GM19324 (cell line): ENCODE data around the gene ZNF793.

Experiments
- ATAC-seq: cut with Tn5 transposase; IDR thresholded peaks from one replicate; pipeline ENCODE4 v1.9.1; 2021; ENCODE audit warnings: mild to moderate bottlenecking, moderate library complexity; ENCODE audit not compliant: unreplicated experiment, low FRiP score

Gene ZNF793

GRCh38 chr19:37506387-37507166 is at the start of gene ZNF793:
ZNF793 (plus strand) TSS chr19:37506939; CDS start chr19:37523440, 16,501 bp downstream.
- no peak for ATAC-seq

DNA sequence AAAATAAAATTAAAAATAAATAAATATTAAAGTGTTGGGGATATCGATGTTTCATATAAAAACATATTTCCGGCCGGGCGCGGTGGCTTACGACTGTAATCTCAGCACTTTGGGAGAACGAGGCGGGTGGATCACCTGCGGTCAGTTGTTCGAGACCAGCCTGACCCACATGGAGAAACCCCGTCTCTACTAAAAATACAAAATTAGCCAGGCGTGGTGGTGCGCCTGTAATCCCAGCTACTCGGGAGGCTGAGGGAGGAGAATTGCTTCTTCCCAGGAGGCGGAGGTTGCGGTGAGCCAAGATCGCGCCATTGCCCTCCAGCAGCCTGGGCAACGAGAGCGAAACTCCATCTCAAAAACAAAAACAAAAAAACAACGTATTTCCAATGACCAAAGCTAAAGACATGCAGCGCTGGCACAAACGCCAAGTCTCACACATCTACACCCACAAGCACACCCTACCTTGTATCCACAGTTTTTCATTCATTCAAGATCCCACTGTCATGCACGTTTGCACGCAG is 40.4 kb upstream of the ZNF793 start:
- no peak for ATAC-seq

- peak; percentile 67 for ATAC-seq
Observed at GRCh38 chr19:37466798-37467607, 39.7 kb upstream of the ZNF793 start, which contains the start of gene ZNF569. ZNF569 (minus strand) TSS chr19:37467444; CDS start chr19:37444921, 22,523 bp downstream.

- no peak for ATAC-seq
Observed at GRCh38 chr19:37467608-37468090, 39.1 kb upstream of the ZNF793 start.

DNA sequence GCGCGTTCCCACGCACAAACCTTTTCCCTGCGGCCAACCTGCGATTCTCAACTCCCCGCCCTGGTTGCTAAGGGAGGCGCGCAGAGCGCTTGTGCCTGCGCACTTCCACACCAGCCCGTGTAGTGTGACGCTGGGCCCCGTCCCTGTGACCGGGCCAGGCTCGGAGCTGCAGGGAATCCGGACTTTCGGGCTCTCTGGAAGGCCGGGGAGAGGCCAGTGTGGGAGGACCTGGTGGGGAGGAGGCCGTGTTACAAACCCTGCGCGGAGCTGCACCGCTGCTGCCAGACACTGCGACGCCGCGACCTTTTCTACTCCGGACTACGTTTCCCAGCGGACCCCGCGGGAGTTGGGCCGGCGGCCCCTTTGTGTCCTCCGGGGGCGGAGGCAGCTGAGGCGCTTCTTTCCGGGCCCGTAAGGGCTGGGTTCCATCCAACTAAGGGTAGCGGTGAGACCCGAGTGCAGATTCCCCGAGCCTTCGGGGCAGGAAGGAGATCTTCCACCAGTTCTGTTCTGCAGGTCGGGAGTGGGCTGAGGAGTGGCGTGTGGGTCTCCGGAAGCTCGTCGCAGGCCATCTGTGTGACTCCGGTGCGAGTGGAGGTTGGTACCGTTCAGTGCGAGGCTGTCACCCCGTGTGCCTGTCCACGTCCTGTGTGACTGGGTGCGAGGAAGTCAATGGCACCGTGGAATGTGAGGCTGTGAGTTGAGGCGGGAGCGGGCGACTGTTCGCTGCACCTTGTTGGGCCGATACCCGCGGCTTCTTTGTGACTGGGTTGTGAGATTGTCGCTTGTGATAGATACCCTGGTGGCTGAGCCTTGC is 37.6 kb upstream of the ZNF793 start, which contains the start of gene ZNF570:
TSS of gene ZNF570 (plus strand) at position 396 of the 817 bp plus-strand sequence. CDS start 999 bp downstream, outside the sequence.
- ATAC-seq = peak; percentile 68

DNA sequence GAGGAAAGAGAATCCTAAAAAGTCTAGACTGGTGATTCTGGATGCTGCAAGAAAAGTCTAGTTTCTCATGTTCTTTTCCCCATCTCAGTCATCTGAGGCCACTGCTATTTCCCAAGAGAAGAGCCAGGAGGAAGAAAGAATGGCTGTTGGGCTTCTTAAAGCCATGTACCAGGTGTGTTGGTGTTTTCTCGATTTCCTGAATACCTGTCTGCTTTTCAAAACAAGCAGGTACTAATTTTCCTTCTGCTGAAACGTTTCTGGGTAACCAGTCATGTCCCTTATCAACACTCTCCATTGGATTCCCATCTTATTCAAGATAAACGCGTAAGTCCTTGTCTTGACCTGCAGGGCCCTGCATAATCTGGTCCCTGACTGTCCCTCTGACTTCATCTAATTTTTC is 36.5 kb upstream of the ZNF793 start:
- no peak for ATAC-seq

- no peak for ATAC-seq
Observed at GRCh38 chr19:37472165-37472564, 34.6 kb upstream of the ZNF793 start.

GRCh38 chr19:37484406-37485168 is 22.2 kb upstream of the ZNF793 start:
- no peak for ATAC-seq

DNA sequence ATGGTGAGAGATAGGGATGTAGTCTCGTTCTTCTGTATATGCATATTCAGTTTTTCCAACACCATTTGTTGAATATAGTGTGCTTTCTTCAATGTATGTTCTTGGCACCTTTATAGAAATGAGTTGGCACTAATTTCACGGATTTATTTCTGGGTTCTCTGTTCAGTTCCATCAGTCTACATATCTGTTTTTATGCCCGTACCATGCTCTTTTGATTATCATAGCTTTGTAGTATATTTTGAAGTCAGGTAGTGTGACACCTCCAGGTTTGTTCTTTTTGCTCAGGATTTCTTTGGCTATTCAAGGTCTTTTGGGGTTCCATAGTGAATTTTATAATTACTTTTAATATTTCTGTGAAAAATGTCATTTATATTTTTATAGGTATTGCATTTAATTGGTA is 14.5 kb upstream of the ZNF793 start:
- ATAC-seq = no peak

DNA sequence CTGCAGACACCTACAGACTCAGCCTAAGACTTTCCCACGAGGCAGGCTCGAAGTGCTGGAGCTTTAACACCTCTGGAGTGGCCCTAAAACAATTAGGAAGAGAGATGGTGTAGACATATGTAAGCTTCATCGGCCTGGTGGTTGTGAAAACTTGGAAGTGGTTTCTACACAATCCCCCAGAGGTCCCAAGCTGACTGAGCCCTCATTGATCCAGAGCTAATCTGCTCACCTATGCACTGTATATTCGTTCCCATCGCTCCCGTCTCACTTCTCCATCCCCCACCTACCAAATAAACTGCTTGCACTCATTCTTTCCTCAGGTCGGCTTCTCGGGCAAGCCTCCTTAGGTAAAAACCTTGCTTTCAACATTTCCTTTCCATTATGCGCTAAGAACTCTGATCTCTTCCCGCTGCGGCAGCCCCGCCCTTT is 767 bp upstream of the ZNF793 start:
- ATAC-seq = no peak

DNA sequence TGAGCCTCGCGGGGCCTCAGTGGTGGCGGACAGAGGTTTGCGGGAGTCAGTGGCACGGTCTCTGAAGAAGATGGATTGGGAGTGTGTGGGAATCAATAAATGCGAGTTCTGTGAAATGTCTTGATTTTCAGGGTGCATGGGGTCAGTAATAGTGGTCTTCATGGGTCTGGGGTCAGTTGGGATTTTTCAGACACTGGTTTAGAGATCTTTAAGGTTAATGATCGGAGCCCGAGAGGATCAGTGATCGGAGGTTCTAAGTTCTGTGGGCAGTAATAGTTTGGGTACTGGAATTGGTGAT is 377 bp downstream of the ZNF793 start:
- no peak for ATAC-seq

- ATAC-seq = no peak
Observed at GRCh38 chr19:37511186-37511585, 4.4 kb downstream of the ZNF793 start.

- ATAC-seq = no peak
Observed at GRCh38 chr19:37511821-37512220, 5.1 kb downstream of the ZNF793 start.

DNA sequence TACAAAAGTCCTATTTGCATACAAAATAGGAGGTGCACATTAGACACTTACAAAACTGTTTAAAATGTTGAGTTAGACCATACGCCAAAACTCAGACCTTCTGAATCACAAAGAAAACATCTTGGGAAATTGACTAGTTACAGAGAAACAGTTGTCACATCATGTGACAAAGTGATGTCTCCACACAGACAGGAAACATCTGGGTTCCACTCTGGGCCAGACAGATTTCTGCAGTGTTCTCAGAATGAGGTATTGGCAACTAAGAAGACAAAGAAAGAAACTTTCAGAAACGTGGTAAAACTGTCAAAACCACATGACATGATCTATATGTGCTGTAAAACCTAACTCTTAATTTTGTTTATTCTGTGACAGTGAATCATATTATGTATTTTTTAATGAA is 6.7 kb downstream of the ZNF793 start:
- no peak for ATAC-seq

GRCh38 chr19:37519890-37520289 is 13.2 kb downstream of the ZNF793 start:
- ATAC-seq = no peak

DNA sequence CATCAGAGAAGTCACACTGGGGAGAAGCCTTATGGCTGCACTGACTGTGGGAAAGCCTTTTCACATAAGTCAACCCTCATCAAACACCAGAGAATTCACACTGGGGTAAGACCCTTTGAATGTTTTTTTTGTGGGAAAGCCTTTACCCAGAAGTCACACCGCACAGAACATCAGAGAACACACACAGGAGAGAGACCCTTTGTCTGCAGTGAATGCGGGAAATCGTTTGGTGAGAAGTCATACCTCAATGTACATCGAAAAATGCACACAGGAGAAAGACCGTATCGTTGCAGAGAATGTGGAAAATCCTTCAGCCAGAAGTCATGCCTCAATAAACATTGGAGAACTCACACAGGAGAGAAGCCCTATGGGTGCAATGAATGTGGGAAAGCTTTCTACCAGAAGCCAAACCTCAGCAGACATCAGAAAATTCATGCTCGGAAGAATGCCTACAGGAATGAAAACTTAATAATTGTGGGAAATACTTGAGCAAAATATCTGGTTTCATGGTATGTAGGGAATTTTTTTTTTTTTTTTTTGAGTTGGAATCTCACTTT is 30.7 kb downstream of the ZNF793 start:
- ATAC-seq = no peak

DNA sequence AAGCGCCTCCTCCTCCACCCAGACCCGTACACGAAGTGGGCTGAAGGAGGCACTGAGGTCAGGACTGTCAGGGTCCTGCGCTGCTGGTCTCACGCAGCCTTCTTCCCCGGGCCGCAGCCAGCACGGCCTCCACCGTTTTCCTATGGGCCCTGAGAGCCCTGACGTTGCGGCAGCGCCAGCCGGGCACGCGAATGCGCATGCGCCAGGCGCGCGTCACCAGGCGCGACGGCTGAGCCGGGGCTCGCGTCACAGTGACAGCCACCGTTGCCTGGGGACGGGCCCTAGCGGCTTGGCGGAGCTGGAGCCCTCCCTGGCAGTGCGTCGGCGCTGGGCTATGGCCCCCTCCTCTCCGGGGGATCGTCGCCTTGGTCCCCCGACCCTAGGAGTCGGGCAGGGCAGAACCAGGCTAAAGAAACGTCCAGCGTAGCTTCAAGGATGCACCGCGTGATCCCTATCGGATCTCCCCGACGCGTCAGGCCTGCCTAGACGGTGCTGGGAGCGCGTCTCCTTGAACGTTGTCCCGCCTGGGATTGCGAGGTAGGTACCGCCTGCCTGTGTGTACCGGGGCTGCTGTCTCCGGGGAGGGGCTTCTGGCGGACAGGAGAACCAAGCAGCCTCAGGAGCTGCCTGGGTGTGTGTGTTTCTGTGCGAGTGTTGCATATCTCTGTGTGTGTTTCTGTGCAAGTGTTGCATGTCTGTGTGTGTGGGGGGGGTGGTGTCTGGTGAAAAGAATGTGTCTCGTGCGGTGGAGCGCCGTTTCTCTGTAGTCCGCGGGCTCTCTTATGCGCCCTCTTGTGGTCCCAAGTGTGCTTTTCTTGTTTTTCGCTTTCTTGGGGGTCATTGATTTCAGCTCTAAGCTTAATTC is 44.6 kb downstream of the ZNF793 start:
- ATAC-seq = no peak

- ATAC-seq = no peak
Observed at GRCh38 chr19:37563518-37563917, 56.8 kb downstream of the ZNF793 start.
